SKM-1 (cell line): ENCODE measurements around the gene MTG2.

Source experiments
- DNase-seq: peaks from one replicate; lab custom pipeline; 2025; ENCODE audit not compliant: unreplicated experiment; lab: John Stamatoyannopoulos, UW

Gene MTG2

GRCh38 chr20:62219101-62219991, 36.5 kb downstream of the MTG2 start:
- DNase-seq = no peak

- no peak for DNase-seq
These were observed 37.3 kb downstream of the MTG2 start, which contains the start of gene HRH3 for GRCh38 chr20:62219992-62220665. Gene HRH3, minus strand, starts transcription at chr20:62220278. Its CDS starts 308 bp downstream, at chr20:62219970.

GRCh38 chr20:62220666-62221568, 38.1 kb downstream of the MTG2 start:
- no peak for DNase-seq

- DNase-seq = no peak
These were observed 39.5 kb downstream of the MTG2 start for GRCh38 chr20:62222266-62222850.

GRCh38 chr20:62222972-62223371, 40.1 kb downstream of the MTG2 start:
- no peak for DNase-seq

- DNase-seq = no peak
These were observed 40.7 kb downstream of the MTG2 start for GRCh38 chr20:62223571-62223970.

- DNase-seq = no peak
These were observed 41.5 kb downstream of the MTG2 start for GRCh38 chr20:62224113-62224855.

- no peak for DNase-seq
These were observed 42.2 kb downstream of the MTG2 start for GRCh38 chr20:62225026-62225425.

- no peak for DNase-seq
These were observed 43.2 kb downstream of the MTG2 start for GRCh38 chr20:62225820-62226635.

- no peak for DNase-seq
These were observed 44.1 kb downstream of the MTG2 start for GRCh38 chr20:62226707-62227590.

GRCh38 chr20:62227591-62227976, 44.8 kb downstream of the MTG2 start:
- DNase-seq = no peak

- DNase-seq = no peak
These were observed 45.4 kb downstream of the MTG2 start for GRCh38 chr20:62227977-62228958.

- no peak for DNase-seq
These were observed 46.2 kb downstream of the MTG2 start for GRCh38 chr20:62228982-62229545.

- DNase-seq = no peak
These were observed 46.8 kb downstream of the MTG2 start for GRCh38 chr20:62229667-62230066.

- no peak for DNase-seq
These were observed 47.4 kb downstream of the MTG2 start for GRCh38 chr20:62230276-62230675.

- DNase-seq = no peak
These were observed 47.9 kb downstream of the MTG2 start for GRCh38 chr20:62230696-62231095.

GRCh38 chr20:62231292-62231691, 48.5 kb downstream of the MTG2 start:
- no peak for DNase-seq
